NT2/D1 (cell line): ENCODE measurements around the gene ZCWPW1.

Experiments
- SUZ12 ChIP-seq: IDR thresholded peaks from 2 replicates; pipeline ENCODE4 v1.6.1; 2011; ENCODE audit not compliant: insufficient read length, insufficient read depth; ENCODE audit errors: extremely low read depth
- YY1 ChIP-seq: IDR thresholded peaks from 2 replicates; pipeline ENCODE4 v1.6.1; 2011; ENCODE audit not compliant: insufficient read length, insufficient read depth
- ZNF274 ChIP-seq: IDR thresholded peaks from 2 replicates; pipeline ENCODE4 v1.6.1; 2011; ENCODE audit warnings: mild to moderate bottlenecking, low read depth, low read length

GRCh38 chr7:100429637-100430492 is 1.4 kb upstream of the ZCWPW1 start, which contains the start of gene MEPCE:
- TF ChIP-seq ZNF274 (no peak), YY1 (no peak), SUZ12 (no peak)
